SIG-M5 treated with dmso at 0.1 percent for 504 hours (cell line): Measurements from ENCODE around the gene NOL12.

Source experiments
- DNase-seq: peaks from one replicate; lab custom pipeline; 2025; ENCODE audit not compliant: unreplicated experiment; lab: John Stamatoyannopoulos, UW

Gene NOL12

GRCh38 chr22:37741312-37741795, 55.2 kb downstream of the NOL12 start:
- DNase-seq: peak; percentile 83

GRCh38 chr22:37742376-37743171, 56.4 kb downstream of the NOL12 start:
- peak; percentile 30 for DNase-seq
